ENCODE results near the gene KRT28. TPM values are rescaled to one million over a fixed set of nuclear protein-coding genes. Genes with fewer than 3 reads are reported as not detected.
"Not testable (repeated sequence)": the region's sequence is repeated elsewhere in the genome, so short reads cannot be mapped to it uniquely, and the experiment has no call there.

Gene KRT28
- total RNA-seq, 2 donors from 2014 or later: not detected

DNA sequence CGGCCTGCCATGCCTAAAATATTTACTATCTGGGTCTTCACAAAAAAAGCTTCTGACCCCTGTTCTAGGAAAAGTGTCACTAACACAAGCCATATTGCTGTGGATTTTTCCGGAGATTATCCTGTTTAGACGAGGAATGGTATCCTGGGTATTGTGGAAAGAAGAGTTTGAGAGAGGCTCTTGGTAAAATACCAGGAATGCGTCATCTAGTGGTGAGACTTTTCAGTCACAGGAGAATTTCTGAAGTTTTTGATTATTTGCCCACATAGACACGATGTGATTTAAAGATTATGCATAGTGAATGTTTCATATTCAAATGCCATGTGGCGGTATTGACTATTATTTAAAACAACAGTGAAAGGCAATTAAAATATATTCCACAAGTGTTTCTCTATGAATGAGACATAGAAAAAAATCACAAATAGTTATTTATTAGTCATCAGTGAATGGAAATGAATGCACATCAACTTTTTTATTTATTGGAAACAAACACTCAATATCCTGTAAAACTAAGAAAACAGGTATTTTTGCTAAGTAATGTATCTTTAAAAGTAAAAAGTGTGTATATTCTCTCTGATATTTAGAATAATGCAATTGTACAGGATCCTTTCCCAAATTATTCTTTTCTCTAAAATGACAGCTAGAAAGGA is 7.8 kb downstream of the KRT28 start:
- intact Hi-C loops (cut with DNase I): loop anchor here in 1 of 2 donors (10.0 kb wide), 1 partner anchor 177 kb away; no protein-coding TSS in a partner anchor
- no peak for DNase-seq (ENCODE audit: low spot score)

GRCh38 chr17:40791111-40791510 is 8.6 kb downstream of the KRT28 start:
- intact Hi-C loops (cut with DNase I): loop anchor here in 1 of 2 donors (10.0 kb wide), 1 partner anchor 176 kb away; no protein-coding TSS in a partner anchor
- no peak for DNase-seq (ENCODE audit: low spot score)

GRCh38 chr17:40782450-40782849 is 17.3 kb downstream of the KRT28 start, which contains the start of gene KRT27:
KRT27 (minus strand) TSS chr17:40782550; CDS start chr17:40782493, 57 bp downstream.
- no peak for DNase-seq (ENCODE audit: low spot score)
- intact Hi-C loops (cut with DNase I): no loop called here

DNA sequence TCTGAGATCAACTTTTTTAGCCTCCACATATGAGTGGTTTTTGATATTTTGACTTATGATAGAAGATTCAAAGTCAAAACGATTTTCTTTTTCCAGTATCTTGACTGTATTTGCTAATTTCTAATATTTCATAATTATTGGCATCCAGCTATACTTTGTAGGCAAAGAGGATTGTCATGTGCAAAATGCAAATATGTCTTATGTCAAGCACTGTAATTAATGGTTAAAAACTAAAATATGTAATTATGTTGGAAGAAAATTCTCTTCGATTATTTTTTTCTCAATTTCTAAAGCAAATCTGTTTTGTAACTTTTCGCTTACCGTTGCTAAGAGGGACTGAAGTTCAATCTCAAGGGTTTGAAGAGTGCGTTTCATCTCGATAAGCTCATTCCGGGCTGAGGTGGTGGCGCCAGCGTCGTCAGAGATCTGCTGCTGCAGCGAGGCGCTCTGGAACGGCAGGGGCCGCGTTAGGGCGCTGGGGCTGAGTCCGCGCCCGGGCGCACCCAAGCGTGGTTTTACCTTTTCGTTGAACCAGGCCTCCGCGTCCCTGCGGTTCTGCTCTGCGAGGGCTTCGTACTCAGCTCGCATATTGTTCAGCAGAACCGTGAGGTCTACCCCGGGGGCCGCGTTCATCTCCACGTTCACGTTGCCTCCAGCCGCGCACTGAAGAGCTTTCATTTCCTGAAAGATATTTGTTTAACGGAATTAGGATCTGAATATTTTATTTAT is 20.4 kb downstream of the KRT28 start:
- no peak for DNase-seq (ENCODE audit: low spot score)
- intact Hi-C loops (cut with DNase I): no loop called here

- no peak for DNase-seq (ENCODE audit: low spot score)
- intact Hi-C loops (cut with DNase I): no loop called here
Observed at GRCh38 chr17:40778461-40778860, 21.3 kb downstream of the KRT28 start.

- intact Hi-C loops (cut with DNase I): no loop called here
- no peak for DNase-seq (ENCODE audit: low spot score)
Observed at GRCh38 chr17:40777971-40778370, 21.8 kb downstream of the KRT28 start.

GRCh38 chr17:40777459-40777858 is 22.3 kb downstream of the KRT28 start:
- intact Hi-C loops (cut with DNase I): no loop called here
- DNase-seq (ENCODE audit: low spot score): no peak

- no peak for DNase-seq (ENCODE audit: low spot score)
- intact Hi-C loops (cut with DNase I): no loop called here
Observed at GRCh38 chr17:40775945-40776344, 23.8 kb downstream of the KRT28 start.

- no peak for DNase-seq (ENCODE audit: low spot score)
- intact Hi-C loops (cut with DNase I): no loop called here
Observed at GRCh38 chr17:40772101-40772500, 27.7 kb downstream of the KRT28 start, which contains the start of gene KRT26. KRT26 (minus strand) TSS chr17:40772201; CDS start chr17:40772113, 88 bp downstream.

DNA sequence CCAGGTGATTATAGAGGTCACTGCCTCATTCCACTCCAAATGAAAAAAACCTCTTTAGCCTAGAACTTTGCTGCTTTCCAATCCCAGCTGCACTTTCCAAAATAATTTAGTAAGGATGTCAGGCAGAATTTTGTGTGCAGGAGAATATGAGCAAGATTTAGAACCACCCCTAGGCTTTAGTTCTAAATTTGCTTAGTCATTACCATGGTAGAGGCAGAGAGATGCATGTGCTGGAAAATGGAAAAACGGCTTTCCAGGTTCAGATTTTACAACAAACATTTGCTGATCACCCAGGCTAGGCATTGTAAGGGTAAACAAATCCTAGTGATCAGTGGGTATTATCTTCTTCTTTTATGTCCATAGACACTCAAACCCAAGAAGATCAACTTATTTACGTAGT is 34.1 kb downstream of the KRT28 start:
- no peak for DNase-seq (ENCODE audit: low spot score)
- intact Hi-C loops (cut with DNase I): no loop called here

DNA sequence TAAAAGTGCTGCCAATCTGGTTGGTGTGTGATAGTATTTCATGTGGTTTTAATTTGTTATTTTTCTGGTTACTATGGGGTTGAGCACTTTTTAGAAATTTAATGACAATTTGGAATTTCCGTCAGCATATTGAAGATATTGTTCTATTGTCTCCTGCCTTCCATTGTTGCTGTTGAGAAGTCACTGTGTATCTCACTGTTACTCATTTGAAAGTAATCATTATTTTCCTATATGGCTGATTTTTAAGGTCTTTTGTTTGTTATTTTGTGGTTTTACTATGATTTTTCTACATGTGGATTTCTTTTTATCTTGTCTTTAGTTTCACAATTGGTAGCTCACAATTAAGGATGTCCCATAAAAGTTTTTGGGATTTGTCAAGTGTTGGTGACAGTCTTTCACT is 36.0 kb downstream of the KRT28 start:
- DNase-seq (ENCODE audit: low spot score): no peak
- intact Hi-C loops (cut with DNase I): no loop called here

DNA sequence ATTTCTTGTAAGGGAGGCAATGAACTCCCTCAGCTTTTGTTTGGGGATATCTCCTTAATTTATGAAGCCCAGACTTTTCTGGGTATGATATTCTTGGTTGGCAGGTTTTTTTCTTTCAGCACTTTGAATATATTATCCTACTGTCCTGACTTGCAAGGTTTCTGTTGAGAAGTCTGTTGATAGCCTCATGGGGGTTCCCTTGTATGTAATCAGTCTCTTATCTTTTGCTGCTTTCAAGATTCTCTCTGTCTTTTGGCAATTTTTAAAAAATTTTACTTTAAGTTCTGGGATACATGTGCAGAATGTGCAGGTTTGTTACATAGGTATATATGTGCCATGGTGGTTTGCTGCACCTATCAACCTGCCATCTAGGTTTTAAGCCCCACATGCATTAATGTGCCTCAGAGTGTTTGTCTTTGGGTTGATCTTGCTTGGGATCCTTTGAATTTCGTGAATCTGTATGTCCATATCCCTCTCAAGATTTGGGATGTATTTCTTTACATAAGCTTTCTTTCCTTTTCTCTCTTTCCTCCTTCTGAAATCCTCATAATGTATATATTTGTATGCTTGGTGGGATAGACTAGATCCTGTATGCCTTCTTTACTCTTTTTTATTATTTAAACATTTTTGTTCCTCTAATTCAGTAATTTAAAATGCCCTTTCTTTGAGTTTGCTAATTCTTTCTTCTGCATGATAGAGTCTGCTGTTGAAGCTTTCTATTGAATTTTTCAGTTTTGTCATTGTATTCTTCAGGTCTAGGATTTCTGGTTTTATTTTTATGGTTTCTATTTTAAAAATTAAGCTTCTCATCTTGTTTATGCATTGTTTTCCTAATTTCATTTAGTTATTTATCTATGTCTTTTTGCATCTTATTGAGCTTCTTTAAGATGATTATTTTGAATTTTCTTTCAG is 39.4 kb downstream of the KRT28 start:
- intact Hi-C loops (cut with DNase I): no loop called here
- no peak for DNase-seq (ENCODE audit: low spot score)

GRCh38 chr17:40755231-40755630 is 44.5 kb downstream of the KRT28 start, which contains the start of gene KRT25:
KRT25 (minus strand) TSS chr17:40755331; CDS start chr17:40755271, 60 bp downstream.
- DNase-seq (ENCODE audit: low spot score): no peak
- intact Hi-C loops (cut with DNase I): no loop called here

DNA sequence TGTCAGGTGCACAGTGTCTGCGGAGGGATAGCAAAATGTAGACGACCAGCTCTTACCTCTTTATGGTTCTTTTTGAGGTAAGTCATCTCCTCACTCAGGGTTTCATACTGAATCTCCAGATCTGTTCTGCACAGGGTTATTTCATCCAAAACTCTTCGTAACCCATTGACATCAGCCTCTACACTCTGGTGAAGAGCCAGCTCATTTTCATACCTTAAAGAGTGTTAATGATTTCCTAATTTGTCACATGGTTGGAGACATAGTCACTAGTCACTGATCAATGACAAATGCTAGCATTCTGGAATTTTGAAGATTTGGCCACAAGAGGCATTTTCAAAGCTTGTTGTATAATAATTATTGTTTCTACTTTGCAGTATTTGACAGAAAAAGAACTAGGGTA is 46.0 kb downstream of the KRT28 start:
- intact Hi-C loops (cut with DNase I): no loop called here
- no peak for DNase-seq (ENCODE audit: low spot score)

- no peak for DNase-seq (ENCODE audit: low spot score)
- intact Hi-C loops (cut with DNase I): no loop called here
Observed at GRCh38 chr17:40751065-40751464, 48.7 kb downstream of the KRT28 start.

DNA sequence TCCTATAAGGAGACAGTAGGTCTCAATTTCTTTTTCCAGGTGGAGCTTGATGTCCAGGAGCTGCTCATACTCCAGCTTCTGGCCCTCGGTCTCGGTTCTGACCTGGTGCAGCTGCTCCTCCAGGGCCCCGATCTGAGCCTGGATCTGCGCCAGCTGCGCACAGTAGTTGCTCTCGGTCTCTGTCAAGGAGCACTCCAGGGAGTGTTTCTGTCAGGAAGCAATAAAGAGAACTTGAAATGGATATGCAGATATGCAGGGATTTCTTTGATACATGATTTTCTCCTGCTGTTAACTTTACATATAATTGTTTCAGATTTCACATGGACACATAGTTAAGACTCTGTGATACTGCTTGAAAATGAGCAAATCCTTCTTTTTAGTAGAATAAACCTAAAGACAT is 49.4 kb downstream of the KRT28 start:
- DNase-seq (ENCODE audit: low spot score): no peak
- intact Hi-C loops (cut with DNase I): no loop called here

DNA sequence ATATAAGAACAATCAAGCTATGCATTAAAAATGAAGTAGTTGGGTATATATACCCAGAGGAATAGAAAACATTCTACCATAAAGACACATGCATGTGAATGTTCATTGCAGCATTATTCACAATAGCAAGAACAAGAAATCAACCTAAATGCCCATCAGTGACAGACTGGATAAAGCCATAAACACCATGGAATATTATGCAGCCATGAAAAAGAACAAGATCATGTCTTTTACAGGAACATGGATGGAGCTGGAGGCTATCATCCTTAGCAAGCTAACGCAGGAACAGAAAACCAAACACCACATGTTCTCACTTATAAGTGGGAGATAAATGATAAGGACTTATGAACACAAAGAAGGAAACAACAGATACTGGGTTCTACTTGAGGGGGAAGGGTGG is 51.1 kb downstream of the KRT28 start:
- DNase-seq (ENCODE audit: low spot score); intact Hi-C loops (cut with DNase I): not testable (repeated sequence)

Measured in posterior vena cava (tissue), 2 donors.